SW 1271 (cell line): ENCODE measurements around the gene PRTN3.
"Not testable (repeated sequence)": the region's sequence is repeated elsewhere in the genome, so short reads cannot be mapped to it uniquely, and the experiment has no call there.

Experiments
- DNase-seq, 2 experiments: peaks; one replicate each; lab custom pipeline; 2025; lab: John Stamatoyannopoulos, UW

Gene PRTN3

DNA sequence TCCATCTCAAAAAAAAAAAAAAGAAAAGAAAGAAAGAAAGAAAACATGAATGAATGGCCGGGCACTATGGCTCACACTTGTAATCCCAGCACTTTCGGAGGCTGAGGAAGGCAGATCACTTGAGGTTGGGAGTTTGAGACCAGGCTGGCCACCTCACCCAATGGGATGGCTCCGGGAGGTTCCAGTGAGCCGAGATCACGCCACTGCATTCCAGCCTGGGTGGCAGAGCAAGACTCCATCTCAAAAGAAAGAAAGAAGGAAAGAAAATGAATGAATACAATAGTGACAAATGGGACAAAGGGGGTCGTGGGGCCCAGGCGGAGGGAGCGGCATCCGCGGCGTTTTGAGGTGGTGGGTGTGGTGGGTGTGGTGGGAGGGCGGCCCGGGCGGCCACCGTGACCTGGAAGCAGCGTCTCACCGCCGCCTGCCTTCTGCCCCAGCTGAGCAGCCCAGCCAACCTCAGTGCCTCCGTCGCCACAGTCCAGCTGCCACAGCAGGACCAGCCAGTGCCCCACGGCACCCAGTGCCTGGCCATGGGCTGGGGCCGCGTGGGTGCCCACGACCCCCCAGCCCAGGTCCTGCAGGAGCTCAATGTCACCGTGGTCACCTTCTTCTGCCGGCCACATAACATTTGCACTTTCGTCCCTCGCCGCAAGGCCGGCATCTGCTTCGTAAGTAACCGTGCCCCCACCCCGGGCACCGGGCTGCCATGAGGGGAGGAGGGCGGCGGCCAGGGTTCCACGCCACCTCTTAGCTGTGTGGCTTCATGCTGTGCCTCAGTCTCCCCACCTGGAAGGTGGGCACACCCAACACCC, 5.1 kb downstream of the PRTN3 start:
- no peak for DNase-seq

DNA sequence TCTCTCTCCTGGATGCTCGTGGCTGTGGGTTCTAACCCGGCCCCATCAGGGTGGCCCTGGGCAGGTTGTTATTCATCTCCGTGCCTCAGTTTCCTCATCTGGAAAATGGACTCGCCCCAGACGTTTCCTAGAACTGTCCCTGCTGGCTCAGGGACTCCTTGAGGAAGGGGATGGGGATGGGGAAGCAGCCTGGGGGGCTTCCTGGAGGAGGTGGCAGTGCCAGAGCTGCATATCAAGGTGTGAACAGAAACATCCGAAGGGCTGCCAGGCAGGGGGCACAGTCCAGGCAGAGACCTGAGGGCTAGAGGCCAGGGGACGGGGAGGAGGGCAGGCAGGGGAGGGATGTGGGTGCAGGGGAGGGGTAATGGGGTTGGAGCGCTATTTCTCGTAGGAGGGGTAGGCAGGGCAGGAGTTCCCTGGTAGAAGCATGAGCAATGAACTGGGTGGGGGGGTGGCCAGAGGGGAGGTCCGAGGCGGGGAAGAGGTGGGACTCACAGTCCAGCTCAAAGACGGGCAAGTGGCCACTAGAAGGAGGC, 7.7 kb downstream of the PRTN3 start:
- DNase-seq, result no peak

DNA sequence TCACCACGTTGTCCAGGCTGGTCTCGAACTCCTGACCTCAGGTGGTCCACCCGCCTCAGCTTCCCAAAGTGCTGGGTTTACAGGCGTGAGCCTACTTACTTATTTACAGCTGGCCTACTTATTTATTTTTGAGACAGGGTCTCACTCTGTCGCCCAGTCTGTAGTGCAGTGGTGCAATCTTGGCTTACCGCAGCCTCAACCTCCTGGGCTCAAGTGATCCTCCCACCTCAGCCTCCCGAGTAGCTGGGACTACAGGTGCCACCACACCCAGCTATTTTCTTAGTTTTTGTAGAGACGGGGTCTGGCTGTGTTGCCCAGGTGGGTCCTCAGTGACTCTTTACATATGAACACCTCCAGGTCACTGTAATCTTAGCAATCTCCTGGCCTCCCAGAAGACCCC, 8.4 kb downstream of the PRTN3 start:
- DNase-seq, result not testable (repeated sequence)

GRCh38 chr19:850221-850978, 9.6 kb downstream of the PRTN3 start:
- peak; percentile 72 to 75 for DNase-seq

GRCh38 chr19:850979-851335, 10.2 kb downstream of the PRTN3 start:
- DNase-seq, result no peak

GRCh38 chr19:852136-853013, 11.6 kb downstream of the PRTN3 start, which contains the start of gene ELANE:
TSS of gene ELANE (plus strand) at chr19:852303. CDS start at chr19:852329, 26 bp downstream.
- no peak for DNase-seq

GRCh38 chr19:853014-853585, 12.3 kb downstream of the PRTN3 start:
- no peak for DNase-seq

DNA sequence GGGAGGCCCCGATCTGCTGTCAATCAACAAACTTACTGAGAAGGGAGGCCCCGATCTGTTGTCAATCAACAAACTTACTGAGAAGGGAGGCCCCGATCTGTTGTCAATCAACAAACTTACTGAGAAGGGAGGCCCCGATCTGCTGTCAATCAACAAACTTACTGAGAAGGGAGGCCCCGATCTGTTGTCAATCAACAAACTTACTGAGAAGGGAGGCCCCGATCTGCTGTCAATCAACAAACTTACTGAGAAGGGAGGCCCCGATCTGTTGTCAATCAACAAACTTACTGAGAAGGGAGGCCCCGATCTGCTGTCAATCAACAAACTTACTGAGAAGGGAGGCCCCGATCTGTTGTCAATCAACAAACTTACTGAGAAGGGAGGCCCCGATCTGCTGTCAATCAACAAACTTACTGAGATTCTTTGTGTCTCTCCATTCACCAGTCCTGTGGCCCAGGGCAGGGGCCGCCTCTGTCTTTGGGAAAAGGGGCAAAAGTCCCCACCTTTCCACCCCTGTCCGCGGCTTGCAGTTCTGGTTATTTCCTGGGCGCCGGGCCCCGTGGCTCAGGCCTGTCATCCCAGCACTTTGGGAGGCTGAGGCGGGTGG, 12.9 kb downstream of the PRTN3 start:
- not testable (repeated sequence) for DNase-seq

DNA sequence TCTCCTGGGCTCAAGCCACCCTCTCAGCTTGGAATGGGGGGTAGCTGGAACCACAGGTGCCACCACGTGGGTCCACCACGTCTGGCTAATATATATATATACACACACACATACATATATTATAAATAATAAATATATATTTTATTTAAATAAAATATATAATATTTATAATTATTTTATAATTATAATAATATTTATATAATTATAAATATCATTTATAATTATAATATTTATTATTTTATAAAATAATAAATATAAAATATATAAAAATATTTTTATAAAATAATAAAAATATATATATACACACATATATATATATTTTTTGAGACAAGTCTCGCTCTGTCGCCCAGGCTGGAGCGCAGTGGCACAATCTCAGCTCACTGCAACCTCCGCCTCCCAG, 13.8 kb downstream of the PRTN3 start:
- DNase-seq, result no peak

- no peak for DNase-seq
These were observed 14.3 kb downstream of the PRTN3 start for GRCh38 chr19:855142-855541.

DNA sequence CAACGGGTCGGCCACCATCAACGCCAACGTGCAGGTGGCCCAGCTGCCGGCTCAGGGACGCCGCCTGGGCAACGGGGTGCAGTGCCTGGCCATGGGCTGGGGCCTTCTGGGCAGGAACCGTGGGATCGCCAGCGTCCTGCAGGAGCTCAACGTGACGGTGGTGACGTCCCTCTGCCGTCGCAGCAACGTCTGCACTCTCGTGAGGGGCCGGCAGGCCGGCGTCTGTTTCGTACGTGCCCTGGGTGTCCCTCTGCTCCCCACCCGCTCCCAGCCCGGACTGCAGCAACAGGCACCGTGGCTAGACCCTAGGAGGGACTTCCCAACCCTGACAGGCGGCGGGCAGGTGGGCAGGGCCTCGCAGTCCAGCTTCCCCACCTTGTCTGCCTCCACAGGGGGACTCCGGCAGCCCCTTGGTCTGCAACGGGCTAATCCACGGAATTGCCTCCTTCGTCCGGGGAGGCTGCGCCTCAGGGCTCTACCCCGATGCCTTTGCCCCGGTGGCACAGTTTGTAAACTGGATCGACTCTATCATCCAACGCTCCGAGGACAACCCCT, 14.8 kb downstream of the PRTN3 start:
- DNase-seq, result no peak

DNA sequence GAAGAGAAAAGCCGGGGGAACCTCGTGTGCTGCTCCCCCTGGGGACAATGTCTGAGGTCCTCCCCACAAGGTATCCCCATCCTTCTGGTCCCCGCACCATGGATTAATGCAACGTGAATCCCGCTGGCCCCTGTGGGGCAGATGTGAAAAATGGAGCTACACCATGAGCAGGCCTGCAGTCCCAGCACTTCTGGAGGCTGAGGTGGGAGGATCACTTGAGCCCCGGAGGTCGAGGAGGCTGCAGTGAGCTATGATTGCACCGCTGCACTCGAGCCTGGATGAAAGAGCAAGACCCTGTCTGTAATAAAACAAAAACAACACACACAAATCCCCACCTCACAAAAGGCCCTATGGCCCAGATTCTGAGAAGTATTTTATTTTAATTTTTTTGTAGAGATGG, 17.5 kb downstream of the PRTN3 start:
- no peak for DNase-seq

DNA sequence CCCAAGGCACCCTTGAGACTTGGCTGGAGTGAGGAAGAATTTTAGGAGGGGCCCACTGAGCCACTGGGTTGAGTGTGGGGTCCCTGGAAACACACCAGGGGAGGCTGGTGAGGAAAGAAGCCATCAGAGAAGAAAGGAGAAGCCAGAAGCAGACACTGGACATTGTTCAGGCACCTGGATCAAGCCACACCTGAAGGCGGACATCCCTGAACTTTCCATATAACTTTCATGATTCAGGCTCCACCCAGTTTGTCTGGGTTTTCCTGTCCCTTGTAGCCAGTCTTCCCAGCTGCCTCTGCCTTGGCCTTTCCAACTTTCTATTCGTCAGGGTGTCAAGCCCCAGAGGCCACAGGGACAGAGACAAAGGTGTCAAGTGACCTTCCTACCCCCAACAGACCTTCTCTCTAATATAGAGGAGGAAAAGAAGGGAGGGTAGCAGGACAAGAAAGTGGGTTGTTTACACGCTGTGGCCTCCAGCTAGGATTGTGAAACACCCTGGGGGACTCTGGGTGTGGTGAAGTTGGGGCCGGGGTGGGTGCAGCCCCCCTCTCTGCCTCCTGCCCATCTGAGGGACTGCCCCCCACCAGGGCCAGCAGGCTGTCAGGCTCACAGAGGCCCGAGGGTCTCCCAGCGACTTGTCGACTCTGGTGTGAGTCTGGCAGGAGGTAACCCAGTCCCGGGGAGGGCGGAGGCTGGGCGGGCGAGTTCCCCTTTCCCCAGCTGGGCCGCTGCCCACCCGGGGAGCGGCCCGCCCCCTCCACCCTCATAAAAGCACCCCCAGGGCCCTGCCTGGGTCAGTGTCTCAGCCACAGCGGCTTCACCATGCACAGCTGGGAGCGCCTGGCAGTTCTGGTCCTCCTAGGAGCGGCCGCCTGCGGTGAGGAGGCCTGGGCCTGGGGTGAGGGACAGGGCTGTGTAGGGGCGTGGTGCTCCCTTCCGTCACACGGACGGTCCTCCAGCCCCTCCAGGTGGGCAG, 18.4 kb downstream of the PRTN3 start, which contains the start of gene CFD:
Gene CFD (plus strand): TSS at position 797 of the 976 bp plus-strand sequence. CDS start 26 bp downstream, at position 823.
- DNase-seq, result no peak

- no peak for DNase-seq
These were observed 20.4 kb downstream of the PRTN3 start for GRCh38 chr19:861141-861755.

DNA sequence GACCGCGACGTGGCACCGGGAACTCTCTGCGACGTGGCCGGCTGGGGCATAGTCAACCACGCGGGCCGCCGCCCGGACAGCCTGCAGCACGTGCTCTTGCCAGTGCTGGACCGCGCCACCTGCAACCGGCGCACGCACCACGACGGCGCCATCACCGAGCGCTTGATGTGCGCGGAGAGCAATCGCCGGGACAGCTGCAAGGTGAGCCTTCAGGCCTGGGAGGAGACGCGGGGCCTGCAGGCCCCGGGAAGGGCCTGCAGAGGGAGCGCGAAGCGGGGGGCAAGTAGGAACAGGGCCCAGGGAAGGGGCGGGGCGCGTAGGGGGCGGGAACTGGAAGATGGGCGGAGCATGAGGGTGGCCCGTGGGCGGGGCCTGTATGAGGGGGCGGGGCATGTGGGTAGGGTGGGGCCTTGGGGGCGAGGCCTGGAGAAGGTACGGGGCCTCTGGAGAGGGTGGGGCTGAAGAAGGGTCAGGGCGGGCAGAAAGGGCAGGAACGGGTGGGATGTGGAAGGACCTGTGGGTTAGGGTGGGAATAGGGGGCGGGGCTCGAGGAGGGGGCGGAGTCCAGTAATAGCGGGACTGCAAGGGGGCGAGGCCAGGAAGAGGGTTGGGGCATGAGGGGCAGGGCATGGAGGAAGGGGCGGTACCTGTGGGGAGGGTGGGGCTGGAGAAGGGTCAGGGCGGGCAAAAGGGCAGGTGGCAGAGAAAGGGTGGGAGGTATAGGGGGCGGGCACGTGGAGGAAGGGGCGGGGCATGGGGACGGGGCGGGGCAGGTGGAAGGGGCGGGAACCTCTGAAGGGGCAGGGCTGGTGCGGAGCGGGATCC, 21.2 kb downstream of the PRTN3 start:
- DNase-seq, result no peak

- no peak for DNase-seq
These were observed 21.9 kb downstream of the PRTN3 start for GRCh38 chr19:862581-863314.

DNA sequence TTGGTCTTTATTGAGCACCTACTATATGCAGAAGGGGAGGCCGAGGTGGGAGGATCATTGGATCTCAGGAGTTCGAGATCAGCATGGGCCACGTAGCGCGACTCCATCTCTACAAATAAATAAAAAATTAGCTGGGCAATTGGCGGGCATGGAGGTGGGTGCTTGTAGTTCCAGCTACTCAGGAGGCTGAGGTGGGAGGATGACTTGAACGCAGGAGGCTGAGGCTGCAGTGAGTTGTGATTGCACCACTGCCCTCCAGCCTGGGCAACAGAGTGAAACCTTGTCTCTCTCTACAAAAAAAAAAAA, 22.5 kb downstream of the PRTN3 start:
- DNase-seq, result no peak
